HG03045 (cell line): ENCODE measurements around the gene NKD1.

Experiments
- ATAC-seq: cut with Tn5 transposase; IDR thresholded peaks from one replicate; pipeline ENCODE4 v1.9.1; 2021; ENCODE audit warnings: mild to moderate bottlenecking, moderate library complexity; ENCODE audit not compliant: unreplicated experiment

Gene NKD1

DNA sequence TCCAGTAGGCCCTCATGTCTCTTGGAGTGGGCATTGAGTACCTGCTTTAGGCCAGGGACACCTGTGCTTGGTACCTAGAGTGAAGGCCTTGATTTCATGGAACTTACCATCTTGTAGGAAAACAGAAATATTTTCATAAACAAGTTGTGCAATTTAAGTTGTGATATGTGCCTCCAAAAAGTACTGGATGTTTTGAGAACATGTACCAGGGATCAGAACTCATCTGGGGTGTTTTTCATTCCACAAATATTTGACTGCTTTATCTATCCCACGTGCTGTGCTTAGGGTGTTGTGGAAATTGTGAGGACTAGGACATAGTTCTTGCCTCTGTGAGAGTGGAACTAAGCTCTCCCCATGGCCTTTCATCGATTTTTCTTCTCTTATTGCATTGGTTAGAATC is 8.8 kb downstream of the NKD1 start:
- ATAC-seq, result no peak

DNA sequence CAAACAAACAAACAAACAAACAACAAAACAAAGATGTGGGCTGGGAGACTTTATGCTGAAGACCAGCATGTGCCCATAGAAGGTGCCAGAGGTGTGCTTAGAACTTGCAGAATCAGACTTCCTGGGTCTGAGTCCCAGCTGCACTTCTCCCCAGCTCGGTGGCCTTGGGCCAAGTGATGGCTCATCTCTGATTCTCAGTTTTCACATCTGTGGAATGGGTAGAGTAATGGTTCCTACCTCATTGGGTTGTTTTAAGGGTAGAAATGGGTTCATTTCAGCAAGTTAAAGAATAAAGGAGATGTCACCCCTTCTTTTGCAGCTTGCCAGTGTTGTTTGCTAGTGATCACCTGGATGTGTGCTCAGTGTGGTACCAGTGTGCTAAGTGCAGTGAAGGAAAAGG is 10.7 kb downstream of the NKD1 start:
- ATAC-seq, result no peak

DNA sequence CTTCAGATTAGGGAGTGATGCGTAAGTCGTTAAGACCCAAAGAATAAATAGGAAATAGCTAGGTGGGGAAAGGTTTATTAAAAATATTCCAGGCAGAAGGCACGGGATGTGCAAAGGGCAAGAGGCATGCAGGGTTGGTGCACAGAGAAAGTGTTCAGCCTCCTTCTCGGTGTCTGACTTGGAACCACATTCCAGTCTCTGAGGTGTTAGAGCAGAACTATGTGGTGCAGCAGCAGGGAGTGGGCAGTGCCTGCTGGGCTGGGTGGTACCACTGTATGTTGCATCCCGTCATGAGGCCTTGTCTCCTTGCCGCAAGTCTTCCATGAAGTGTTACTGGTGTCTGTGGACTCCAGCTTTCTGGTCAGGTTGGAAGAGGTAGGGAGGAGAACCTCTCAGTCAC is 11.1 kb downstream of the NKD1 start:
- no peak for ATAC-seq

GRCh38 chr16:50559804-50560514 is 11.8 kb downstream of the NKD1 start:
- ATAC-seq, result no peak

- ATAC-seq, result no peak
Observed at GRCh38 chr16:50560903-50561863, 13.0 kb downstream of the NKD1 start.

DNA sequence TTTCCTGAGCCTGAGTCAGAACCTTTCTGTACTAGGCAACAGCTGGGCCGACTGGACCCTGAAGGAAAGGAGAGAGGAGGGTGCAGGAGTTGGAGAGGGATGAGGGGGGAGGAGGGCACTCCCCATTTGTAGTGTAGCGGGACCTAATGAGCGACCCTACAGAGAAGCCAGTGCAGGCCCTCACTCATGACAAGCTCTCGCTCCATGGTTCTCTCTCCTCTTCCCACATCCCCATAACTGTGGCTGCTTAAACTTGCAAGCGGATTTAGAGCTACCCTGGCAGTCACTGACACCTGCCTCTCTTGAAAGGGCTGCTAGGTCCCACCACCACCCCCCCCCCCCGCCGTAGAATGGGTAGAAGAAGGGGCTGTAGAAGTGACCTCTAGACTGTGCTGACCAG is 14.5 kb downstream of the NKD1 start:
- no peak for ATAC-seq

DNA sequence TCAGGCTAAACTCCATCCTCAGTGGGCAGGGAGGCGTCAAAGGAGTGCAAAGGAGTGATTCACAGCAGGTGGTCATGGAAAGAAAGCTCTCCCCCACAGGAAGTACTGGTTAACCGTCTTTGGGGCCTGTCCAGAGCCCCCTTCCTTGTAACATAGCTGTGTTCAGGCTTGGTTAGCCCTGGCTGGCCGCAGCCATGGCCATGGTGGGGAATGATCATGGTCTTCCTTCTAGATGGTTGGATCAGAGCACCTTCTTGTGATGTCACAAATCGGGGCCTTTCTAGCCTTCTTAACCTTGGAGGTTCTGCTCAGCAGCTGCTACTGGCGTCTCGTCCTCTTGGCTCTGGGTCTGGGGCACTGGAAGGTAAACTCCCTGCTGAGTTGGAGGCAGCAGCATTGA is 15.8 kb downstream of the NKD1 start:
- no peak for ATAC-seq

GRCh38 chr16:50565428-50565827 is 17.2 kb downstream of the NKD1 start:
- no peak for ATAC-seq

DNA sequence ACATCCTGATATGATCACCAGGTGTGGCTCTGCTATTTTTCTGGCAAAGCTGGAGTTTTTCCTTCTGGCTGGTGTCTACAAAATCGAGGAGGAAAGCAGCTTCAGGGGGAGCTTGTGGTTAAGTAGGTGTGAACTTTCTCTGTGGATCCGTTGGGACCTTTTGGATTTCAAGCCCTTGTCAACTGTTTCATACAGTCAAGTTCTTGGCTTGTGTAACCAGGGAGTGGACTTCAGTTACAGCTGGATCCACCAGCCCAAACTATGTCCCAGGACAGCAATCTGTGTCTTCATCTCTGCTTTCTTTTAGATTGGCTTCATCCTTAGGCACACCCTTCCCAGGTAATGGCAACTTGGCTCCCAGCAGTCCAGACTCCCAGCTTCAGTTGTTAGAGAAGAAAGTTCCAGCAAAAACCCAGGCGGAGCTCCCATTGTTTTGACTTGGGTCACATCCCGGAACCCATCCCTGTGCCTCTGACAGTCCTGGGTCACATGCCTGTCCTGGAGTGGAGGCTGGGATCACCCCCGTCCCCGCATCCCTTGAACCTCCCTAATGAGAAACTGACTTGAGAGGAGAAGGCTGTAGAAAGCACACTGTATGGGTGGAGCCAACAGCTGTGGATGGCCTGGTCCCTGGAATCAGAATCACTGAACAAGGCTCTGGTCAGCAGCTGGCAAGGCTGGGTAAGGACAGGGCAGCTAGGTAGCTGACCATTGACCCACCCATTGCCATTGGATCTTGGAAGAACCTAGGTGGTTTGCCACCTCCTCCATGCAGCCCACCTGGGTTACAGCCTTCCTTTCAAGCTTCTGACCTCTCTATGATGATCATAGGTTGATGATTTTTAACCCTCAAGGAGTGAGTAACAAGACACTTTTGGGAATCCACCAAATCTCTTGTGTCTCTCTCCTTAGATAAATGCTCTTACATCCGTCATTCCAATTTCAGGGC is 18.1 kb downstream of the NKD1 start:
- no peak for ATAC-seq

DNA sequence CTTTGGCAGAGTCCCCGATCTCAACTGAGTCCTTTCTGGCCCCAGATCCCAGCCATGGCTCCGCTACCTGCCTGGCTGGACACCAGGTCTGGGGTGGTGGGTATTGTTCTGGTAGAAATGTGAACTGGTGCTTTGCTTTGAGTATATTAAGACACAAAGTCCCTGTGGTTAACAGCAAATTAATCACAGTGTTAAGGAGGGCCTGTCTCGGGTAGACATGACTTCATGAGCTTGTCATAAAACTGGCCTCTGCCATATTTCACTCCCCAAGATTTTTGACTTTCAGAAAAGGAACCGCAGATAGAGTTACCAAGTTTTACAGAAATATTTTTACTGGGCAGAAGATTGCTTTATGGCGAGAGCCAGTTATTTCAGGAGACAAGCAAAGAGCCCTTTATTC is 19.5 kb downstream of the NKD1 start:
- ATAC-seq, result no peak

DNA sequence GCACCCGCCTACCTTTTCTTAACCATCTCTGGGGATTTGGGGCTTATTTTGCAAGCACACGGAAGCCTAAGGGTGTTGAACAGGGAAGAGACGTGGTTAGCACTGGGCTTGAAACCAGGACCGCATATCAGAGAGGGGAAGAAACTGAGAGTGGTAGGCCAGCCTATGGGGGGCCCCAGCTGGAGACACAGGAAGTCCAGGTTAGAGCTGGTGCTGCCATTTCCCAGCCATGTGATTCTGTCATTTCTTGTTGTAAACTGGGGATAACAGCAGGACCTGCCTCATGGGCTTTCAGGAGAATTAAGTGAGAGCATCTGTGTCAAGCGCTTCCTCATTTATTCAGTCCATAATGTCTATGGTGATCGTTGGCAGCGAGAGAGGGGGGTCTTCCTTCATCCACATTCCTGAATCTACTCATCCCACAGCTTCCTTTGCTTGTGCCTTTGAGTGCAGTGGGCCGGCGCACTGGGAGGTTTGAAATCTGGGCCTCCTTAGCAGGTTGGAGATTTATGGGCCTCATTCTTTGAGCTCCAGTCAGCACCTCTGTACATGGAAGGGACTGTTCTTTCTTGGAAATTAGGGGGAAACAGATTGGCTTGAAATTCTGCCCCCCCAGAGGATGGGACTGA is 20.1 kb downstream of the NKD1 start:
- ATAC-seq, result no peak

DNA sequence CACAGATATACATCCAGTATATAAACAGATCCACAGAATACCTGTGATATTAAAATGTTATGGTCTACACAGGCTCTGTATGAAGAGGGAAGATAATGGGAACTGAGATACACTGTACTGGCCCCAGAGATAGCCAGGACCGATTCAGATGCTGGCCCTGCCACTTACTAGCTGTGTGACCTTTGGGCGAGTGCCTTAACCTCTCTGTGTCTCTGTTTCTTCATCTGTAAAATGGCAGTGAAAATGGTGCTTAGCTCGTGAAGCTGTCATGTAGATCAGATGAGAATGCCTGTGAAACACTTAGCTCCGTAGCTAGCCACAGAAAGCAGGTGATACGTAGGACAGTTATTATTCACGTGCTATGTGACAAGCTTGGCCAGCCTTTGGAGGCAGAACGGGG is 22.2 kb downstream of the NKD1 start:
- ATAC-seq, result no peak

DNA sequence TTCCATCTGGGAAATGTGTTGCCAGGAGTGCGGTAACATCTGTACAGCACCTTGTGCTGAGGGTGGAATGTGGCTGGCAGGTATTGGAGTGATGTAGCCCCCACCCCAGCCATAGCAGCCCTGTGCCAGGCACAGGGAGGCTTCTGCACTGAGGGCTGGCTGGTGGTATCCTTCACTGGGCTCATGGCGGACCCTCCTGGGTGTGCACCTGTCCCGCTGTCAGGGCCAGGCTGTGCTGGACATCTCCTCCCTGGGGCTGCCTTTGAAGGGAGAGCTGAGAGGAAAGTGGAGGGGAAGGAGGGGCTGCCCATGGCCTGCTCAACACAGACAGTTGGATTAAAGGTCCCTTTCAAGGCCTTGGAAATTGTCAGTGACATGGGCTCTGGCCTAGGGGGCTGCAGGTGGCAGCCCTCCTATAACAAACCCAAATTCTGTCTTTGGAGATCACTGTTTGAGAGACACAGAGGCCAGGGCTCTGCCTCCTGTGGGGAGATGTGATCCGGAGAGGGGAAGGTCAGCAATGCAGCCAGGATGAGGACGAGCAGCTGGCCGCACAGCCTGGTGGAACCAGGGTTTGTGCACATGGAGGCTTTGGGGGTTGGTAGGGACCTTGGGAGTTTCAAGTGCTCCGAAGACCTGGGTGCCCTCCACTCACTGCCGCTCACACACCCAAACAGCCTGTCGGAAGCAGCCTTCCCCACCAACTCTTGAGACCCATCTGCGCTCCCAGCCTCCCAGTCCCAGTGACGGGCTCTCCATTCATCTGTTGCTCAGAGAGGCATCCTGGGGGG is 22.8 kb downstream of the NKD1 start:
- no peak for ATAC-seq

DNA sequence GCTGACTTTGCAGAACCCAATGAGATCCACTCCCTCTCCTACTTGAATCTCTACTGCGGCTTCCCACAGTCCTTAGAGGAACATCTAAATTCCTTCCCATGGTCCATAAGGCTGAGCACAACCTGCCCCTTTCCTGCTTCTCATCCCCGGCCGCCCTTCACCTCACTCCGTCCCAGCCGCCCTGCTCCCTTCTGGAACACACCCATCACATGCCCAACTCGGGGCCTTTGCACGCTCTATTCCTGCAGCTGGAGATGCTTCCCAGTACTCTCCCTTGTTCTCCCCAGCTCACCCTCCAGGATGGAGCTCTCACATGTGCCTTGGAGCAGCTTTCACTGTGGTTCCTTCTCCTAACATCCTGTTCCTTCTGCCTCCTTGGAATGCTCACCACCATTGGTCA is 23.6 kb downstream of the NKD1 start:
- ATAC-seq, result no peak

- no peak for ATAC-seq
Observed at GRCh38 chr16:50572700-50573099, 24.5 kb downstream of the NKD1 start.

DNA sequence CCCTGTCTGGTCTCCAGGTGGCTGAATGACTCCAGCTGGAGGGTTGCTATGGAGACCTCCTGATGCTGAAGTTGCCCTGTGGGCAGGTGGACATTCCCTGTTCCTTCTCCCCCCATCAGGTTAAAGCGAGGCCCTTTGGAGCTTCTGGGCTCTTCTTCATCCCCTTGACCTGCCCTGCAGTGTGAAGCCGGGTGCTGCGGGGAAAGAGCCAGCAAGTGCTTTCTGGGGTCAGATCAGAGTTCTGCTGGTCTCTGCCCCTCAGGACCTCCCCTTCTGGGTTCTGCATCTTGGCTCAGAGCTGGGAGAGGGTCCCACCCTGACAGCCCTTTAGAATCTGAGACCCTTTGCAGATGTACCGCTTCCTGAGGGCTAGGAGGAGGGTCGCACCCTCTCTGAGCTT is 25.1 kb downstream of the NKD1 start:
- no peak for ATAC-seq

DNA sequence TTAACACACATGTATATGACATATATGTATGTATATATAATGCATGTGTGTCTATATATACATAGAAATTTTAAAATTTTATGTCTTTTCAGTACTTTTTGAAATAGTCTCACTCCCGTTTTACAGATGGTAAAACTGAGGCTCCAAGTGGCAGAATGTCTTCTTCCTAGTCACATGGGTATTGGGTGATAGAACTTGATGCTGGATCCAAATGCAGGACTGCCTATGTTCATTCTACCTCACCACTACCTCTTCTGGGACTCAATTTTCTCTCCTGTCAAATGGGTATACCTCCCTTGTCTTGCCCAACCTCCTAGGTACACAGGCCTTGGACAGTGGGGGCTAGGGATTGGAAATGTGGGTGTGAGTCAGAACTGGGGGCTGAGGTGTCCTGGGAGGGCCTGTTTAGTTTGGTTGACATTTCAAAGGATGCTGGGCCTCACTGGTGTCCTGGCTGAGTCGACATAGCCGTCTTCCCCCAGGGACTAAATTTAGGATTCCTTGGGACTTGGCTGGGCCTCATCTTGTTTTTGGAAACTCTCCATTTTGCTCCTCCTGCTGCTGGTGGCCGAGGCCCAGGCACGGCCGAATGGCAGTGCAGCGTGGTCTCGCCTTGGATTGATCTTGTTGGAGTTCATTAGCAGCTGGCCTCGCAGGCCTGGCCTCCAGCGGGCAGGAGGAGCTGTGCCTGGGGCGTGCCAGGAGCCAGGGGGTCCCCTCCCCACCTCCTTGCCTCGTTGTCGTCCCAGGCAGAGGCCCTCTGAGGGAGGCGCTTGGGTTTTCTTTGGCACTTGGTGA is 25.9 kb downstream of the NKD1 start:
- no peak for ATAC-seq

- no peak for ATAC-seq
Observed at GRCh38 chr16:50574745-50575136, 26.5 kb downstream of the NKD1 start.

DNA sequence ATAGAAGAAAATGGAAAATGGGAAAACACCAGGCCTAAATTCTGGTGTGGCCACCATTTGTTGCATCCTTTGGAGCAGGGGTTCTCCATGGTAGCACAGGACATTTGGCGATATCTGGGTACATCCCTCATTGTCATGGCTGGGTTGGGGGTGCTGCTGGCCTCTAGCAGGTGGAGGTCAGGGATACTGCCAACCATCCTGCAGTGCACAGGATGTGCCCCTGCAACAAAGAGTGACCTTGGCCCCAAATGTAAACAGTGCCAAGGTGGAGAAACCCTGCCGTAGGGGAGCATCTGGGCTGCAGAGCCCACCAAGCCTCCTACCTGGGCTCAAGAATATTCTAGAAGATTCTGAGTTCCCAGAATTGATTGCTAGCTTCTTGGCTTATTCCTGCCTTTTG is 27.5 kb downstream of the NKD1 start:
- ATAC-seq, result no peak
